WTC11 (cell line): ENCODE results near the gene NELL1. TPM values are rescaled to one million over a fixed set of nuclear protein-coding genes. Genes with fewer than 3 reads are reported as not detected.

Source experiments
- ATAC-seq: fragments of 200-7000 bp; cut with Tn5 transposase; 2 replicates; pipeline ENCODE4 v1.10.0; 2021; ENCODE audit warnings: mild to moderate bottlenecking, moderate library complexity
- CTCF ChIA-PET: fragments of 300-600 bp; sonication (Branson Sonifier 250); formaldehyde crosslinking; loops from one replicate; lab custom pipeline; 2021; ENCODE audit warnings: antibody characterized with exemption; lab: Charles Lee
- POLR2A ChIA-PET: fragments of 350-600 bp; sonication (Branson Sonifier 250); formaldehyde crosslinking; loops from one replicate; lab custom pipeline; 2021; ENCODE audit warnings: antibody characterized with exemption; lab: Charles Lee
- DNase-seq: peaks from one replicate; pipeline ENCODE4 v3.0.0; 2021; ENCODE audit warnings: low spot score
- H3K27ac Mint-ChIP-seq: 2 replicates; pipeline ENCODE4 v1.8.0; 2021; ENCODE audit warnings: mixed read lengths
- H3K27me3 Mint-ChIP-seq: 2 replicates; pipeline ENCODE4 v1.8.0; 2021; ENCODE audit warnings: low read depth, mild to moderate bottlenecking, moderate library complexity, mixed read lengths
- H3K36me3 Mint-ChIP-seq: 2 replicates; pipeline ENCODE4 v1.8.0; 2021; ENCODE audit warnings: mixed read lengths
- H3K4me1 Mint-ChIP-seq: 2 replicates; pipeline ENCODE4 v1.8.0; 2022; ENCODE audit warnings: mixed read lengths
- H3K4me3 Mint-ChIP-seq: 2 replicates; pipeline ENCODE4 v1.8.0; 2021; ENCODE audit warnings: mild to moderate bottlenecking, moderate library complexity, mixed read lengths
- H3K9me3 Mint-ChIP-seq: 2 replicates; pipeline ENCODE4 v1.8.0; 2021; ENCODE audit warnings: mixed read lengths
- ATF1 ChIP-seq: sonication (generic); formaldehyde crosslinking; IDR thresholded peaks from 2 replicates; pipeline ENCODE4 v1.8.1; 2023; ENCODE audit warnings: mild to moderate bottlenecking, moderate library complexity, missing genetic modification reagents
- ATF6 ChIP-seq: sonication (generic); formaldehyde crosslinking; IDR thresholded peaks from 2 replicates; pipeline ENCODE4 v1.8.1; 2023; ENCODE audit warnings: mild to moderate bottlenecking, missing genetic modification reagents
- CREB1 ChIP-seq: sonication (generic); formaldehyde crosslinking; IDR thresholded peaks from 2 replicates; pipeline ENCODE4 v1.8.0; 2023; ENCODE audit warnings: mild to moderate bottlenecking, missing genetic modification reagents
- GABPB1 ChIP-seq: sonication (generic); formaldehyde crosslinking; IDR thresholded peaks from 2 replicates; pipeline ENCODE4 v1.8.1; 2023; ENCODE audit warnings: mild to moderate bottlenecking, missing genetic modification reagents
- NR3C1 ChIP-seq: sonication (generic); formaldehyde crosslinking; conservative IDR thresholded peaks from 2 replicates; pipeline ENCODE4 v1.8.1; 2023; ENCODE audit warnings: low read depth, mild to moderate bottlenecking, missing genetic modification reagents
- RELA ChIP-seq: sonication (generic); formaldehyde crosslinking; IDR thresholded peaks from 2 replicates; pipeline ENCODE4 v1.8.1; 2022; ENCODE audit warnings: missing genetic modification reagents, mild to moderate bottlenecking, borderline replicate concordance
- RORB ChIP-seq: fragments of 250-450 bp; sonication (Bioruptor Pico); IDR thresholded peaks from 2 replicates; pipeline ENCODE4 v1.9.0; 2021; ENCODE audit warnings: mild to moderate bottlenecking
- SMAD3 ChIP-seq: sonication (generic); formaldehyde crosslinking; IDR thresholded peaks from 2 replicates; pipeline ENCODE4 v1.8.0; 2022; ENCODE audit warnings: missing genetic modification reagents, mild to moderate bottlenecking, borderline replicate concordance
- TEAD1 ChIP-seq: sonication (generic); formaldehyde crosslinking; IDR thresholded peaks from 2 replicates; pipeline ENCODE4 v1.8.0; 2022; ENCODE audit warnings: mild to moderate bottlenecking, missing genetic modification reagents
- USF2 ChIP-seq: sonication (generic); formaldehyde crosslinking; IDR thresholded peaks from 2 replicates; pipeline ENCODE4 v1.8.1; 2023; ENCODE audit warnings: mild to moderate bottlenecking, missing genetic modification reagents, moderate library complexity
- ZMAT4 ChIP-seq: fragments of 250-450 bp; sonication (Bioruptor Pico); IDR thresholded peaks from 2 replicates; pipeline ENCODE4 v1.9.0; 2021; ENCODE audit warnings: mild to moderate bottlenecking
- ZNF396 ChIP-seq: fragments of 250-450 bp; sonication (Bioruptor Pico); IDR thresholded peaks from 2 replicates; pipeline ENCODE4 v1.8.0; 2021; ENCODE audit warnings: mild to moderate bottlenecking, moderate library complexity, borderline replicate concordance
- ZNF423 ChIP-seq: fragments of 250-450 bp; sonication (Bioruptor Pico); IDR thresholded peaks from 2 replicates; pipeline ENCODE4 v2.1.2; 2022; ENCODE audit warnings: mild to moderate bottlenecking, moderate library complexity
- ZNF532 ChIP-seq: fragments of 250-450 bp; sonication (Bioruptor Pico); IDR thresholded peaks from 2 replicates; pipeline ENCODE4 v1.9.0; 2021; ENCODE audit warnings: mild to moderate bottlenecking, borderline replicate concordance
- total RNA-seq: library from RNA; stranded (reverse); gene quantifications from 3 replicates; pipeline ENCODE4 v1.2.3, GENCODE V29; 2021
- TF ChIP-seq, protein P1 (sequence below): fragments of 250-450 bp; sonication (Bioruptor Pico); IDR thresholded peaks from 2 replicates; pipeline ENCODE4 v1.8.0; 2021; ENCODE audit warnings: mild to moderate bottlenecking
- TF ChIP-seq, protein P2 (sequence below): fragments of 200-600 bp; IDR thresholded peaks from 2 replicates; pipeline ENCODE4 v1.8.0; 2022; ENCODE audit warnings: antibody characterized with exemption
- TF ChIP-seq, protein P3 (sequence below): sonication (generic); formaldehyde crosslinking; IDR thresholded peaks from 2 replicates; pipeline ENCODE4 v1.8.0; 2023; ENCODE audit warnings: mild to moderate bottlenecking, missing genetic modification reagents

Gene NELL1
- total RNA-seq, 1 experiment from 2014 or later = 1.8 TPM

DNA sequence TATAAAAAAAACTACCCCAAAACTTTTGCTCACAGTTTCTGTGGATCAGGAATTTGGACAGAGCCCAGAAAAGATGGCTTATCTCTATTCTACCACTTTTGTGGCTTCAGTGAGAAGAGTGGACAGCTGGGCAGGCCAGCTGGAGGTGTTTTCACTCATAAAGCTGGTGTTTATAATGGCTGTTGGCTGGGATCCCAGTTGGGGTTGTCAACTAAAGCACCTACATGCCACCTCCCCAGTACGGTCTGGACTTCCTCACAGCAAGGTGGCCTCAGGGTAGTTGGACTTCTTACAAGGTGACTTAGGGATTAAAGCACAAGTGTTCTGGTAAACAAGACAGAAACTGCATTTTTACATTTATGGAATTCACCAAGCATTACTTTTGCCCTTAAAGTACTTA, 171.0 kb downstream of the NELL1 start:
- CTCF ChIA-PET = interaction anchor here (1.0 kb wide), 1 partner anchor 33 kb away, joined by 3 read pairs; no protein-coding TSS in a partner anchor
- TF ChIP-seq RELA (no peak), ATF6 (no peak)
- Mint-ChIP-seq H3K9me3 (no peaks in the 10 kb centered on the region), H3K4me1 (peaks cover 24% of the 10 kb centered on the region), H3K36me3 (no peaks in the 10 kb centered on the region), H3K4me3 (no peak overlapping the region), H3K27me3 (no peaks in the 10 kb centered on the region), H3K27ac (no peak overlapping the region)
- POLR2A ChIA-PET = no interaction called here
- DNase-seq (no peak), ATAC-seq (no peak)

GRCh38 chr11:20844216-20844615, 174.8 kb downstream of the NELL1 start:
- no peaks in the 10 kb centered on the region for H3K36me3 Mint-ChIP-seq
- H3K27ac Mint-ChIP-seq = no peak overlapping the region
- ATAC-seq (no peak), DNase-seq (no peak)
- TF ChIP-seq ZNF396 (CRISPR knock-in tag) = no peak
- TF ChIP-seq, protein P1, sequence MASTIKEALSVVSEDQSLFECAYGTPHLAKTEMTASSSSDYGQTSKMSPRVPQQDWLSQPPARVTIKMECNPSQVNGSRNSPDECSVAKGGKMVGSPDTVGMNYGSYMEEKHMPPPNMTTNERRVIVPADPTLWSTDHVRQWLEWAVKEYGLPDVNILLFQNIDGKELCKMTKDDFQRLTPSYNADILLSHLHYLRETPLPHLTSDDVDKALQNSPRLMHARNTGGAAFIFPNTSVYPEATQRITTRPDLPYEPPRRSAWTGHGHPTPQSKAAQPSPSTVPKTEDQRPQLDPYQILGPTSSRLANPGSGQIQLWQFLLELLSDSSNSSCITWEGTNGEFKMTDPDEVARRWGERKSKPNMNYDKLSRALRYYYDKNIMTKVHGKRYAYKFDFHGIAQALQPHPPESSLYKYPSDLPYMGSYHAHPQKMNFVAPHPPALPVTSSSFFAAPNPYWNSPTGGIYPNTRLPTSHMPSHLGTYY (CRISPR knock-in tag) = no peak
- TF ChIP-seq CREB1 (CRISPR knock-in tag) = no peak
- no peak for TF ChIP-seq ZNF423
- no peak for TF ChIP-seq TEAD1 (CRISPR knock-in tag)
- TF ChIP-seq, protein P2, sequence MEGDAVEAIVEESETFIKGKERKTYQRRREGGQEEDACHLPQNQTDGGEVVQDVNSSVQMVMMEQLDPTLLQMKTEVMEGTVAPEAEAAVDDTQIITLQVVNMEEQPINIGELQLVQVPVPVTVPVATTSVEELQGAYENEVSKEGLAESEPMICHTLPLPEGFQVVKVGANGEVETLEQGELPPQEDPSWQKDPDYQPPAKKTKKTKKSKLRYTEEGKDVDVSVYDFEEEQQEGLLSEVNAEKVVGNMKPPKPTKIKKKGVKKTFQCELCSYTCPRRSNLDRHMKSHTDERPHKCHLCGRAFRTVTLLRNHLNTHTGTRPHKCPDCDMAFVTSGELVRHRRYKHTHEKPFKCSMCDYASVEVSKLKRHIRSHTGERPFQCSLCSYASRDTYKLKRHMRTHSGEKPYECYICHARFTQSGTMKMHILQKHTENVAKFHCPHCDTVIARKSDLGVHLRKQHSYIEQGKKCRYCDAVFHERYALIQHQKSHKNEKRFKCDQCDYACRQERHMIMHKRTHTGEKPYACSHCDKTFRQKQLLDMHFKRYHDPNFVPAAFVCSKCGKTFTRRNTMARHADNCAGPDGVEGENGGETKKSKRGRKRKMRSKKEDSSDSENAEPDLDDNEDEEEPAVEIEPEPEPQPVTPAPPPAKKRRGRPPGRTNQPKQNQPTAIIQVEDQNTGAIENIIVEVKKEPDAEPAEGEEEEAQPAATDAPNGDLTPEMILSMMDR = no peak
- no peak for TF ChIP-seq RORB (CRISPR knock-in tag)
- TF ChIP-seq USF2 (CRISPR knock-in tag) = no peak
- H3K27me3 Mint-ChIP-seq = no peaks in the 10 kb centered on the region
- ChIA-PET CTCF (no interaction called here), POLR2A (no interaction called here)
- no peak overlapping the region for H3K4me3 Mint-ChIP-seq
- peaks cover 5% of the 10 kb centered on the region; the same call in 1 of the 2 replicates for H3K9me3 Mint-ChIP-seq
- peaks cover 19% of the 10 kb centered on the region for H3K4me1 Mint-ChIP-seq

DNA sequence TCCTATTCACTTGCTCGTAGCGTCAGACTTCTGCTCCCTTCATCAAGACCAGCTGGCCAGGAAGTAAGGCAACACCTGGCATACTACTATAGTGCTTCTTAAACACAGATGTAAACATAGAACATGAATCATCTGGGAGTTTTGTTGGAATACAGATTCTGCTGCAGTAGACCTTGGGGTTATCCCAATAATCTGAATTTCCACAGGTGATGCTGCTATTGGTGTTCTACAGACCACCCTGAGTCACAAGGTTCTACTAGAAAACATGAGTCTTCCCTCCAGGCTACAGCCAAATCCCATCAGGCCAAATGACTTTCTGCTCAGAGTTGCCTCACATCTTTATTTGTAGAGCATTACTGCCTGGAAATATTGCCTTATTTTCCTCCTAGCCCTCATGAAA, 175.2 kb downstream of the NELL1 start:
- Mint-ChIP-seq H3K36me3 (no peaks in the 10 kb centered on the region), H3K4me3 (no peak overlapping the region), H3K4me1 (peaks cover 19% of the 10 kb centered on the region), H3K27me3 (no peaks in the 10 kb centered on the region), H3K27ac (no peak overlapping the region), H3K9me3 (peaks cover 5% of the 10 kb centered on the region; the same call in 1 of the 2 replicates)
- ChIA-PET CTCF (no interaction called here), POLR2A (no interaction called here)
- ATAC-seq (no peak), DNase-seq (no peak)
- TF ChIP-seq, protein P3, sequence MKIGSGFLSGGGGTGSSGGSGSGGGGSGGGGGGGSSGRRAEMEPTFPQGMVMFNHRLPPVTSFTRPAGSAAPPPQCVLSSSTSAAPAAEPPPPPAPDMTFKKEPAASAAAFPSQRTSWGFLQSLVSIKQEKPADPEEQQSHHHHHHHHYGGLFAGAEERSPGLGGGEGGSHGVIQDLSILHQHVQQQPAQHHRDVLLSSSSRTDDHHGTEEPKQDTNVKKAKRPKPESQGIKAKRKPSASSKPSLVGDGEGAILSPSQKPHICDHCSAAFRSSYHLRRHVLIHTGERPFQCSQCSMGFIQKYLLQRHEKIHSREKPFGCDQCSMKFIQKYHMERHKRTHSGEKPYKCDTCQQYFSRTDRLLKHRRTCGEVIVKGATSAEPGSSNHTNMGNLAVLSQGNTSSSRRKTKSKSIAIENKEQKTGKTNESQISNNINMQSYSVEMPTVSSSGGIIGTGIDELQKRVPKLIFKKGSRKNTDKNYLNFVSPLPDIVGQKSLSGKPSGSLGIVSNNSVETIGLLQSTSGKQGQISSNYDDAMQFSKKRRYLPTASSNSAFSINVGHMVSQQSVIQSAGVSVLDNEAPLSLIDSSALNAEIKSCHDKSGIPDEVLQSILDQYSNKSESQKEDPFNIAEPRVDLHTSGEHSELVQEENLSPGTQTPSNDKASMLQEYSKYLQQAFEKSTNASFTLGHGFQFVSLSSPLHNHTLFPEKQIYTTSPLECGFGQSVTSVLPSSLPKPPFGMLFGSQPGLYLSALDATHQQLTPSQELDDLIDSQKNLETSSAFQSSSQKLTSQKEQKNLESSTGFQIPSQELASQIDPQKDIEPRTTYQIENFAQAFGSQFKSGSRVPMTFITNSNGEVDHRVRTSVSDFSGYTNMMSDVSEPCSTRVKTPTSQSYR = no peak
- TF ChIP-seq NR3C1 (CRISPR knock-in tag) (no peak), SMAD3 (CRISPR knock-in tag) (no peak), GABPB1 (no peak), ATF1 (CRISPR knock-in tag) (no peak), ZNF532 (CRISPR knock-in tag) (no peak), ZMAT4 (no peak)
